Gastrocnemius medialis (tissue), 4 donors: ENCODE measurements around the gene TXNRD2.

ENCODE experiments used
- CTCF ChIP-seq, 5 experiments: fragments of 450-650 bp in 3 of 5; fragments of 200-600 bp in 2 of 5; sonication (generic) in 2 of 5; IDR thresholded peaks in 4 of 5; conservative IDR thresholded peaks in 1 of 5; 1 replicate in 4 of 5; 2 replicates in 1 of 5; pipeline ENCODE4 v1.5.1; 2016 to 2019; ENCODE audit warnings: antibody characterized with exemption in 5 of 5, mild to moderate bottlenecking in 3 of 5, moderate library complexity in 3 of 5
- POLR2A ChIP-seq, 2 donors: fragments of 450-650 bp; IDR thresholded peaks; one replicate each; pipeline ENCODE4 v1.6.1; 2017; ENCODE audit warnings: antibody characterized with exemption in 2 of 2, mild to moderate bottlenecking in 2 of 2, moderate library complexity in 2 of 2

- TF ChIP-seq CTCF (IDR thresholded peaks at IDR 0.05 in 4 of 5, conservative IDR thresholded peaks at IDR 0.05 in 1 of 5) (no peak), POLR2A (IDR thresholded peaks at IDR 0.05) (no peak)
Observed at GRCh38 chr22:19902245-19902715, 39.3 kb downstream of the TXNRD2 start.
